Dermis blood vessel endothelial cell (primary cell): Measurements from ENCODE around the gene SCLY. TPM values are rescaled to one million over a fixed set of nuclear protein-coding genes. Genes with fewer than 3 reads are reported as not detected.

Source experiments
- DNase-seq: peaks from one replicate; pipeline ENCODE4 v3.0.0; 2010
- total RNA-seq: library from RNA; depleted of rRNA; stranded (reverse); fragments of >200 nt; gene quantifications from 2 replicates; pipeline ENCODE4 v1.2.3, GENCODE V29; 2014

The SCLY gene
- total RNA-seq, 1 donor from 2014 or later = 15.1 TPM

DNA sequence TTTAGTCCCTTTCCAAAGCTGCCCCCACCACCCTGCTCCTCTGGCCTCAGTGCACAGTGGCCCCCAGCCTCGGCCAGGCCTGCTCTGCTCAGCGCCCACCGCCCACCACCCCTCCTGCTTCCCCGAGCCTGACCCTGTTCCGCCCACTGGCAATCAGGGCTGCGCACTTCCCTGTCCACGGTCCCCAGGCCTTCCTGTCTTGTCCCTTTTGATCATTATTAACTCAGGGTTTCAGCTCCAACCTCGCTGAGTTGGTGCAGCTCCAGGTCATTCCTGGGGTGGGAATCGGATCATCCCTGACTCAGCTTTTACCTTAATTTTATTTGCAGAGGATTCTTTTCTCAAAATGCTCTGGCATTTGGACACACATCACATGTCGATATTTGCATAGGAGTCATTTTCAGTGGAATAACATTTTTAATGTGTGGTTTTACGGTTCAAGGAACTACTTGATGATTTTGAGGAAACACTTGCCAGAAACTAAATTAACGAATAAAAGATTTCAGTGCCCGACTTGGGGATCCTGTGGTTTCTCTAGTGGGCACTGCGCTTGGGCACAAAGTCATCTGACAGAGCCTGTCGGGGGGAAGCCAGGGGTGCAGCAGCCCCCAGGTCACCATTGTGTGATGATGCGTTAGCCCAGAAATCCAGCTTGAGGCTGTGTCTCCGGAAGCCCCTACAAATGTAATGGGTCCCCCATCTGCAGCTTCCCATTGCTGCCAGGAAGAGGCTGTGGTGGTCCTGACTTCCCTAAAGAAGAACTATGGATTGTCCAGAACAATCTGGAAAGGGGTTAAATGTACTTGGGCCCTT lies 38.3 kb downstream of the SCLY start:
- no peak for DNase-seq

DNA sequence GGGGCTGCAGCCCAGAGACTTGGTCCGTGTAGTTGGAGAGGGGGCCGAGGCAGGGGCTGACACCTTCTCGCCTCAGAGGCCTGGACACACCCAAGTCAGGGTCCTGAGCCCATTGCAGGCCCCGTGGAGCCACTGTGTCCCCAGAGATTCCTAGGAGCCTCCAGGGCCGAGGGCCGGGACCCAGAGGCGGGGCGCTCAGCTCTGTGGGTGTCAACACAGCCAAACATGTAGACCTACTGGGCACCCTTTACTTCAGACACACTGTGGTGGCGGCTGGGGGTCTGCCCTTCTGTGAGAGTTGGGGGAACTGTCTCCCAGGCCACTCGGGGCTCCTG lies 38.9 kb downstream of the SCLY start:
- DNase-seq = no peak

- no peak for DNase-seq
Measured at GRCh38 chr2:238100049-238100820, 39.4 kb downstream of the SCLY start, which contains the start of gene ESPNL. Gene ESPNL, plus strand, starts transcription at chr2:238100340. Its CDS starts 80 bp downstream, at chr2:238100420.

DNA sequence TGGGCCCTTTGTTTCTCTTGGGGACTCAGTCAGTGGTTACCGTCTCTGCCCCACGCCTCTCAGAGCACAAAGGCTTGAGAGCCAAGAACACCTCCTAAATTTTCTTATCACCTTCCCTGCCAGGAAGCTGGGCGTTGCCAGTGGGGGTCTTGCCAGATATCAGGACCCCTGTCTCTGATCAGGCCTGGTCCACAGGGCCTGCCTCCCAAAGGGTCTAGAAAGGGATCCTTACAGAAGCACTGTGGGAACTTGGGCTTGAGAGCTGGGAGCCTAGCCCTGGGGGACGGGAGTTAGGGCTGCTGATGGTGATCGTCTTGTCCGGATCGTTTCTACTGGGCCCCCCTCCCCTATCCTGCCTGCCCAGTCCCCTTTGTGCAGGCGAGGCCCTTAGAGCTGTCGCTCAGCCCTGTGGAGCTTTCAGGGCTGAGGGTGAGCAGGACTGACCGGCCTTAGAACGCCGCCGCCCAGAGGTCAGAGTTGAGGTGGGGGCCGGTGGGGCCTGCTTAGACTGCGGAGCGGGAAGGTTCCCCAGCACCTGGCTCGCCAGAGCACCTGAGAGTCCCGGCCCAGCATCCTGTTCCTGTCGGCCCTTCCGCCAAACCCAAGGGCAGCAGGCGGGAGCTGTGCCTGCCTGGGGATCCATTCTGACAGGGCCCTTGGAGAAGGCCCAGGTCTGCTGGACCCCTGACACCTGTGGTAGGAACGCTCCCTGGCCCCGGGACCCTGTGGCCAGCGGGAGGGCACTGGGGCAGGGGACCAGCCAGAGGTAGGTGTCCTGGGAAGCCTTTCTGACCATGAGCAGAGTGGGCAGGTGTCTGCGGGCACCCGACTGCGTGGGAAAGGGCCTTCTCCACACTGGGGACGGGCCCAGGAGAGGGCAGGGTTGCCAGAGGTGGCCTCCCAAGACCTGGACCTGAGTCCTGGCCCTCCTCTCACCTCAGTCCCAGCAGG lies 40.3 kb downstream of the SCLY start:
- DNase-seq = no peak

- no peak for DNase-seq
Measured at GRCh38 chr2:238101891-238102841, 41.4 kb downstream of the SCLY start.

- DNase-seq = no peak
Measured at GRCh38 chr2:238102865-238103264, 42.1 kb downstream of the SCLY start.

GRCh38 chr2:238103465-238104225 lies 42.8 kb downstream of the SCLY start:
- no peak for DNase-seq

DNA sequence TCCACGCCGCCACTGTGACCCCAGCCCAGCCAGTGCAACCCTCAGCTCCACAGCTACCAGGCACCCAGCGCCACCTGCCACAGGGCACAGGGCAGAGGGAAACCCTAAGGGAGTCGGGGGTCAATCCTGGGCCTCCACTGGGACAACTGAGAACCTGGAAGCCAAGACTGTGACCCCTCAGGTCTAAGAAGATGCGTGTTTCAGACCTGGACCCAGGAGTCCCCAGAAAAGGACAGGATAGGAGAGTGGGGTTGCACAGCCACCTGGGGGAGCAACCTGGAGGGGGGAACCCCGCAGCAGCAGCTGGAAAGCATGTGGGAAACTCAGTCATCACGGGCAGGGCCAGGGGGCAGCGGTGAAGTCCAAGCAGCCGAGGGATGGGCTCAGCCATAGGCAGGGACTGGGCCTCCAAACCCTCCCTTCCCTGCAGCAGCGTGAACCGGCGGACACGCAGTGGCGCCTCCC lies 43.5 kb downstream of the SCLY start:
- DNase-seq = no peak

- no peak for DNase-seq
Measured at GRCh38 chr2:238104691-238105371, 44.0 kb downstream of the SCLY start.

DNA sequence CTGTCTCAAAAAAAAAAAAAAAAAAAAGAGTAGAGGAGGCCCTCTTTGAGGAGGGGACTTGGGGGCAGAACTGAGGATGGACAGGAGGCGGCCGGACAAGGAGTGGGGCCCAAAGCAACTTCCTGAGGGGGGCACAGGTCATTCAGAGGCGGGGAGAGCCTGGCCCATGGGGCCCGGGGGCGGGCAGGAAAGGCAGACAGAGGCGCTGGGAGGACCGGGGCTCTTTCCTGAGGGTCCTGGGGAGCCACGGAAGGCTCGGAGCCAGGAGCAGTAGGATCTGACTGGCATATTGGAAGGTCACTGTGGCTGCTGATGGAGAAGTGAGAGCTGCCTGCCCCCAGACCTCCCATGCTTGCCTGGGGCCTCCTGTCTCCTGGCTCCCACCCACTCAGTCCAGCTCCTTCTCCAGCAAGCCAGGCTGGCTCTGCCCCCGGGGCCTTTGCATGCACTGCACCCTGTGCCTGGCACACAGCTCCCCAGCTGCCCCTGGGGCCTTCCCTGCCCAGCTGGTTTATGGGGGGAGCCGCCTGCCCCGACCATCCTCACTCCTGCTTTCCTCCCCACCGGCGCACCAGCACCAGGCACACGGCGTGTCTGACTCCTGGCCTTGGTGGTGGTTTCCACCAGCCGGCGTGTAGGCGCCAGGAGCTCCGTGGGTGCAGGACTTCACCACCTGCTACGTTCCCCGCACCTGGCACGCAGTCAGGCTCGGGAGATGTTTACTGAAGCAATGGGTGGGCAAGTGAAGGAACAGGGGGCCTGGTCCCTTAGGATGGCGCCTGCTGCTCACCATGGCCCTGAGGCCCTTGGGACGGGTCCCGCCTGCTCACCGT lies 44.9 kb downstream of the SCLY start:
- no peak for DNase-seq

DNA sequence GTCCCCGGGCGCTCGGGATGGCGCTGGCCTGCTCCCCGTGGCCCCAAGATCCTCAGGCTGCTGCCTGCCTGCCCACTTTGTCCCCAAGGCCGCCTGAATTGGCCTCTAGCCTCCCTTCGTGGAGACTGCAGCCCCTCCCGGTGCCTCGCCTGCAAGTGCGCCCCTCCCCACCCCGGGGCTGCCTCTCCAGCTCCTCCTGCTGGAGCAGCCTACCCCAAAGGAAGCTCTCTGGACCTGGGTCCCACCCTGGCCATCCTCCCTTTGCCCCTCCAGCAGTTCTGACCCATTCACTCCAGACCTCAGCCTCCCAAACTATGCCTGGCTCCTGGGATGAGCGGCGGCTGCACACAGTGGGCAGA lies 45.5 kb downstream of the SCLY start:
- DNase-seq = no peak

DNA sequence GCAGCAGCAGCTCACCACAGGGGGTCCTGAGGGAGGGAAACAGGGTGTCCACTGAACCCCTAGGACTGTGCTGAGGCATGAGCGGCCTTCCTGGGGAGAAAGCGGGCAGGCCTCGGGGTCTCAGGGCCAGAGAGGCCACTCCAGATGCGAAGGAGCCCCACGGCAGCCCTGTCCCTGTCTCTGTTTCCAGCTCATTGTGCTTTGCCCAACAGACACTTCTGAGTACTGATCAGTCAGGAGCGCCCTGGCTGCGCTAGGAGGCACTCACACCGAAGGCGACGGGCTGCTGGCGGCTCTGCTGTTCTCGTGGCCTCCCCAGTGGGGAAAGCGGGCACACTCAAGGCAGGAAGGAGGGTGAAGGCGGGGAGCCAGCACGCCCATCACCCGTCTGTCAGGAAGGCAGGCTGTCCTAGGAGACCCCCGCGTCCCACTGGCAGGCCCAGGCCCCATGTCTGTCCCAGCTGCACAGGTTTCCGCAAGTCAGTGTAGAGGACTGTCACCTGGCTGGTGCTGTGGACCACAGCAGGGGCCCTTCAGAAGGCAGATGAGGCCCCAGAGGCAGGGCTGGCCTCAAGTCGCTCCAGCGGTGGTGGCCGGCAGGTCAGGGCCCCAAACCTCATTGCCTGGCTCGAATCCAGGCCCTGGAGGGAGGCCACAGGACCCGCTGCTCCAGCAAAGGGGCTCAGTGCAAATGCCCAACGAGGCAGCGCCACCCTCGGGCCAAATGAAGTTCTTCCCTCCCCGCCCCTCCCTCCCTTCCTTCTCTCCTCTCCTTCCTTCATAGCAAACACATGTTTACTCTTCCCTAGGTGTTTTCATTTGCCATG lies 46.1 kb downstream of the SCLY start:
- DNase-seq = peak; percentile 30

- DNase-seq = no peak
Measured at GRCh38 chr2:238107525-238108422, 47.0 kb downstream of the SCLY start.

GRCh38 chr2:238108423-238109183 lies 47.8 kb downstream of the SCLY start:
- no peak for DNase-seq

GRCh38 chr2:238113611-238114010 lies 52.8 kb downstream of the SCLY start:
- DNase-seq = no peak

GRCh38 chr2:238114331-238114841 lies 53.6 kb downstream of the SCLY start:
- no peak for DNase-seq
